DOHH2 (cell line): ENCODE data around the gene MACROD2.

ENCODE experiments used
- H3F3A ChIP-seq: fragments of 200-600 bp; sonication (generic), shearing (Covaris generic); 2 replicates; pipeline ENCODE4 v1.6.0; 2016; ENCODE audit warnings: antibody characterized with exemption, mild to moderate bottlenecking; ENCODE audit not compliant: control insufficient read depth, insufficient read depth
- H3K27ac ChIP-seq: fragments of 200-600 bp; sonication (generic); 2 replicates; pipeline ENCODE4 v1.5.1; 2014; ENCODE audit warnings: low read depth, mild to moderate bottlenecking, low read length, moderate library complexity
- H3K27me3 ChIP-seq: fragments of 200-600 bp; sonication (generic); 2 replicates; pipeline ENCODE4 v1.6.1; 2014; ENCODE audit warnings: mild to moderate bottlenecking, low read length, mixed read lengths; ENCODE audit not compliant: control insufficient read depth
- H3K36me3 ChIP-seq: fragments of 200-600 bp; sonication (generic); 2 replicates; pipeline ENCODE4 v1.6.1; 2014; ENCODE audit warnings: mild to moderate bottlenecking, low read length, moderate library complexity, mixed read lengths; ENCODE audit not compliant: control insufficient read depth
- H3K4me1 ChIP-seq: fragments of 200-600 bp; sonication (generic); 2 replicates; pipeline ENCODE4 v1.6.1; 2014; ENCODE audit warnings: mild to moderate bottlenecking, low read length, mixed read lengths; ENCODE audit not compliant: control insufficient read depth
- H3K4me2 ChIP-seq: fragments of 200-600 bp; sonication (generic); 2 replicates; pipeline ENCODE4 v1.6.0; 2014; ENCODE audit warnings: mild to moderate bottlenecking, low read length, moderate library complexity
- H3K4me3 ChIP-seq: fragments of 200-600 bp; sonication (generic); 2 replicates; pipeline ENCODE4 v1.5.1; 2014; ENCODE audit warnings: mild to moderate bottlenecking, low read length, mixed read lengths
- H3K79me2 ChIP-seq: fragments of 200-600 bp; sonication (generic); 2 replicates; pipeline ENCODE4 v1.6.1; 2014; ENCODE audit warnings: mild to moderate bottlenecking, low read length, mixed read lengths; ENCODE audit not compliant: control insufficient read depth
- H3K9me2 ChIP-seq: fragments of 200-600 bp; sonication (generic); replicated peaks from 2 replicates; pipeline ENCODE4 v1.6.1; 2014; ENCODE audit warnings: mild to moderate bottlenecking, low read length, mixed read lengths; ENCODE audit not compliant: control insufficient read depth
- H3K9me3 ChIP-seq: fragments of 200-600 bp; sonication (generic); 2 replicates; pipeline ENCODE4 v1.6.1; 2014; ENCODE audit warnings: antibody characterized with exemption, low read length, mixed read lengths; ENCODE audit not compliant: control insufficient read depth, insufficient read depth
- H4K20me1 ChIP-seq: fragments of 200-600 bp; sonication (generic); 2 replicates; pipeline ENCODE4 v1.6.0; 2014; ENCODE audit warnings: low read depth, mild to moderate bottlenecking, antibody characterized with exemption, low read length, moderate library complexity; ENCODE audit not compliant: control insufficient read depth, insufficient read depth
- EZH2phosphoT487 ChIP-seq: fragments of 200-600 bp; sonication (generic); IDR thresholded peaks from 2 replicates; pipeline ENCODE4 v1.6.1; 2017; ENCODE audit warnings: borderline replicate concordance, mild to moderate bottlenecking, antibody characterized with exemption, low read length, moderate library complexity, mixed read lengths
- TF ChIP-seq, protein P1 (sequence below): fragments of 200-600 bp; sonication (generic); IDR thresholded peaks from one replicate; pipeline ENCODE4 v1.5.1; 2014; ENCODE audit warnings: antibody characterized with exemption, mild to moderate bottlenecking, low read depth, low read length; ENCODE audit not compliant: poor library complexity, severe bottlenecking

MACROD2 gene

DNA sequence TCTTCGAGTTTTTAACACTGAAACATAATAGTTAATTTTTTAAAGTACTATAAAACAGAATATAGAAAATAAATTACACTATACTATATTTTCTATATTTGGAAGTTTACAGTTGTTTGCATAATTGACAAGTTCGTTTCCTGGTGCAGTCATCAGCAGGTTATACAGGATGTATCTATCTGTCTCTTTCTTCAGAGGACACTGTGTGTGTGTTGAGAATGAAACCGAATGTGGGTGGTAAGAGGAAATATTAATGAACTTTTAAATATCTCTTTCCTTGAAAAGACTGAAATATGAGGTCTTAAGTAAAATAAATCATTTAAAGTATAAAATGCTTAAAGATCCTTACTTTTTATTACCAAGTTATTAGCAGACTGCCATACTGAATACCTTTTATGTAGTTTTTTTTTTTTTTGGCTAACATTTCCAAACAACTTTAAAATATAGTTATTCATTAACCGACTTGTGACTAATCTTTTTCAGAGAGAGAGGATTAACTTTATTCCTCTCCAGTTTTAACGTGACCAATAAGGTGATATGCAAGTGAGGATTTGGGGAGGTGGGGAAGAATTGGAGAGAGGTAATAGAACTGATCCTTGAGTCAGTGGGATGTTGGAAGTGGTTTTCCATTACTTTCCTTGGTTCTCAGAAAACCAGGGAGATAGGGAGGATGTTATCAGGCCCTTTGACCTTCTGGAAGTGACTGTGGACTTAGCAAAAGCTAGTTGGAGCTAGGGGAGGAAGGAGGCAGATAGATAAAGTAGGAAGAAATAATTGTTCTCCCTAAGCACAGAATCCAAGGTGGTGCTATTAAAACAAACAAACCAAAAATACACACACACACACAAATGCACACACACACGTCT is 722.1 kb downstream of the MACROD2 start:
- no peaks in the 10 kb centered on the region for H4K20me1 ChIP-seq
- H3K4me3 ChIP-seq, result no peak overlapping the region
- no peaks in the 10 kb centered on the region for H3K79me2 ChIP-seq
- H3K27ac ChIP-seq, result no peak overlapping the region
- no peak overlapping the region for H3K4me2 ChIP-seq
- no peaks in the 10 kb centered on the region for H3K9me3 ChIP-seq
- H3F3A ChIP-seq, result no peaks in the 10 kb centered on the region
- H3K4me1 ChIP-seq, result no peaks in the 10 kb centered on the region
- H3K36me3 ChIP-seq, result no peaks in the 10 kb centered on the region
- H3K27me3 ChIP-seq, result no peaks in the 10 kb centered on the region
- TF ChIP-seq, protein P1, sequence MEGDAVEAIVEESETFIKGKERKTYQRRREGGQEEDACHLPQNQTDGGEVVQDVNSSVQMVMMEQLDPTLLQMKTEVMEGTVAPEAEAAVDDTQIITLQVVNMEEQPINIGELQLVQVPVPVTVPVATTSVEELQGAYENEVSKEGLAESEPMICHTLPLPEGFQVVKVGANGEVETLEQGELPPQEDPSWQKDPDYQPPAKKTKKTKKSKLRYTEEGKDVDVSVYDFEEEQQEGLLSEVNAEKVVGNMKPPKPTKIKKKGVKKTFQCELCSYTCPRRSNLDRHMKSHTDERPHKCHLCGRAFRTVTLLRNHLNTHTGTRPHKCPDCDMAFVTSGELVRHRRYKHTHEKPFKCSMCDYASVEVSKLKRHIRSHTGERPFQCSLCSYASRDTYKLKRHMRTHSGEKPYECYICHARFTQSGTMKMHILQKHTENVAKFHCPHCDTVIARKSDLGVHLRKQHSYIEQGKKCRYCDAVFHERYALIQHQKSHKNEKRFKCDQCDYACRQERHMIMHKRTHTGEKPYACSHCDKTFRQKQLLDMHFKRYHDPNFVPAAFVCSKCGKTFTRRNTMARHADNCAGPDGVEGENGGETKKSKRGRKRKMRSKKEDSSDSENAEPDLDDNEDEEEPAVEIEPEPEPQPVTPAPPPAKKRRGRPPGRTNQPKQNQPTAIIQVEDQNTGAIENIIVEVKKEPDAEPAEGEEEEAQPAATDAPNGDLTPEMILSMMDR, result no peak
- TF ChIP-seq EZH2phosphoT487, result no peak
- no peaks in the 10 kb centered on the region; the same call in 1 of the 2 replicates for H3K9me2 ChIP-seq

DNA sequence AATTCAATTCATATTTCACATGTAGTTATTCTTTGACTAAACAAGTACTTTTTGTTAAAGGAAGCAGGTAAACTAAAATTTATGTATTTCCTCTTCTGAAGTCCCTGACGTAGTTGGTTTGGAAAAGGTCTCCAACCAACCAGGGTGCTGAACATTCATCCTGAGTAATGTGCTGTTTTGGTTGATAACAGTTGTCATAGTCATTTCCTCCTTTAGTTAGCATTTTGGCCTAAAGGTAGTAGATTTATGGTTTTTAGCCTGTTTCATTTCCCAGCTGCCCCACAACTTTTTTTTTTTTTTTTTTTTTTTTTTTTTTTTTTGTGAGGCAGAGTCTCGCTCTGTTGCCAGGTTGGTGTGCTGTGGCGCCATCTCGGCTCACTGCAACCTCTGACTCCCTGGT is 724.9 kb downstream of the MACROD2 start:
- Histone ChIP-seq H3F3A (no peaks in the 10 kb centered on the region), H3K9me3 (no peaks in the 10 kb centered on the region), H4K20me1 (no peaks in the 10 kb centered on the region), H3K79me2 (no peaks in the 10 kb centered on the region), H3K27ac (no peak overlapping the region), H3K36me3 (no peaks in the 10 kb centered on the region), H3K4me3 (no peak overlapping the region), H3K9me2 (no peaks in the 10 kb centered on the region), H3K27me3 (no peaks in the 10 kb centered on the region), H3K4me1 (no peaks in the 10 kb centered on the region), H3K4me2 (no peak overlapping the region)
- TF ChIP-seq, protein P1, result no peak
- no peak for TF ChIP-seq EZH2phosphoT487

DNA sequence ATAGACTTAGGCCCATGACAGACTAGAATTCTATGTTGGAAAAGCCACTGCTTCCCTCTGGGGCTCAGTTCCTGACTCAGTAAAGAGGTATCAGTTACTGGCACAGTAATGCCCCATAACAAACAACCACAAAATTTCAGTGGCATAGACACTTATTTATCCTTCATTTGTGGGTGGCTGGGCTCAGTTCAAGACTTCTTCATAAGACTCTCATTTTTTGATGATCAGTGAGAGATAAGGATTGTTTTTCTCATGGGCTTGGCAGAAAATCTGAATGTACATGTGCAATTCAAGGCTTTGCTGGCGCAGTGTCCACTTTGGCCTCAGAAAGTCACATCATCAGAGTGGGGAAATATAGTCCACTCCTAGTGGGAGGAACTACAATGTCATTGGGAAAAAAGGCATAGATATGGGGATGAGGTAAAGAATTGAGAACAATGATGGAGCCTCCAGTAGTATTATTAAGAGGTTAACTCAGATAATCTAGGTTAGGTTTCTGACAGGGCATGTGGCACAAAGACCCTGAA is 726.7 kb downstream of the MACROD2 start:
- Histone ChIP-seq H3K36me3 (no peaks in the 10 kb centered on the region), H3K4me2 (no peak overlapping the region), H3K9me2 (no peaks in the 10 kb centered on the region), H3F3A (no peaks in the 10 kb centered on the region), H3K4me3 (no peak overlapping the region), H3K27ac (no peak overlapping the region), H3K9me3 (no peaks in the 10 kb centered on the region), H3K27me3 (no peaks in the 10 kb centered on the region), H4K20me1 (no peaks in the 10 kb centered on the region), H3K79me2 (no peaks in the 10 kb centered on the region), H3K4me1 (no peaks in the 10 kb centered on the region)
- no peak for TF ChIP-seq EZH2phosphoT487
- TF ChIP-seq, protein P1, result no peak
